Choroid plexus epithelial cell (primary cell): Measurements from ENCODE around the gene TEAD3.
A peak's percentile ranks its signal among the peaks of the same experiment; 100 is the strongest.

Source experiments
- DNase-seq: peaks from one replicate; pipeline ENCODE4 v3.0.0-alpha.2; 2010; ENCODE audit warnings: low read depth
- H3K4me3 ChIP-seq: 2 replicates; pipeline ENCODE4 v1.5.1; 2011; ENCODE audit warnings: low read depth, mild to moderate bottlenecking, control low read depth, low read length, moderate library complexity
- CTCF ChIP-seq: conservative IDR thresholded peaks from 2 replicates; pipeline ENCODE4 v1.5.1; 2011; ENCODE audit warnings: low read depth, mild to moderate bottlenecking, control low read depth, inconsistent platforms, low read length, moderate library complexity

The TEAD3 gene

GRCh38 chr6:35474942-35475570 is 21.8 kb downstream of the TEAD3 start:
- H3K4me3 ChIP-seq: no peak overlapping the region
- no peak for DNase-seq
- TF ChIP-seq CTCF: no peak

GRCh38 chr6:35474131-35474941 is 22.5 kb downstream of the TEAD3 start:
- no peak for TF ChIP-seq CTCF
- no peak for DNase-seq
- H3K4me3 ChIP-seq: no peak overlapping the region

- TF ChIP-seq CTCF: no peak
- no peak overlapping the region for H3K4me3 ChIP-seq
- DNase-seq: no peak
These were observed 23.1 kb downstream of the TEAD3 start for GRCh38 chr6:35473850-35474130.

GRCh38 chr6:35473075-35473849 is 23.6 kb downstream of the TEAD3 start:
- DNase-seq: no peak
- H3K4me3 ChIP-seq: no peak overlapping the region
- TF ChIP-seq CTCF: no peak

- no peak for DNase-seq
- no peak for TF ChIP-seq CTCF
- H3K4me3 ChIP-seq: no peak overlapping the region
These were observed 25.0 kb downstream of the TEAD3 start for GRCh38 chr6:35471836-35472345.

GRCh38 chr6:35470663-35471120 is 26.2 kb downstream of the TEAD3 start:
- DNase-seq: no peak
- peak overlapping the region; percentile 3 for H3K4me3 ChIP-seq
- TF ChIP-seq CTCF: no peak
